NCI-H748 treated with DMSO at 0.1 percent for 48 hours (cell line): ENCODE measurements around the gene TCAIM.
"Not testable (repeated sequence)": the region's sequence is repeated elsewhere in the genome, so short reads cannot be mapped to it uniquely, and the experiment has no call there.

ENCODE experiments used
- DNase-seq: peaks from one replicate; lab custom pipeline; 2025; lab: John Stamatoyannopoulos, UW

Gene TCAIM

DNA sequence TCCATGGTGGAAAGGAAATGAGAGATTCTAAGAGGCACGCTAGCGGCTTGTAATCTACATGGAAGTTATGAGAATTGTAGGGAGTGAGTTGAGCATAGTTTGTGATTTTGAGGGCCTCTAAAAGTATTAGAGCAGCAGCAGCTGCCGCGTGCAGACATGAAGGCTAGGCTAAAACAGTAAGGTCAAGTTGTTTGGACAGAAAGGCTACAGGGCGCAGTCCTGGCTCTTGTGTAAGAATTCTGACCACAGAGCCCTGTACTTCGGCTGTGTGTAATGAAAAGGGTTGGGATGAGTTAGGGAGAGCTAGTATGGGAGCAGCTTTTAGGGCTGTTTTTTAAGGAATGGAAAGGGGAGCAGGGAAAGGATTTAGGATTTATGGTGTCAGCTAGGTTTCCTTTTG, 8.0 kb downstream of the TCAIM start:
- not testable (repeated sequence) for DNase-seq

GRCh38 chr3:44348993-44349392, 10.4 kb downstream of the TCAIM start:
- no peak for DNase-seq

- DNase-seq, result no peak
Measured at GRCh38 chr3:44353355-44353924, 14.9 kb downstream of the TCAIM start.

DNA sequence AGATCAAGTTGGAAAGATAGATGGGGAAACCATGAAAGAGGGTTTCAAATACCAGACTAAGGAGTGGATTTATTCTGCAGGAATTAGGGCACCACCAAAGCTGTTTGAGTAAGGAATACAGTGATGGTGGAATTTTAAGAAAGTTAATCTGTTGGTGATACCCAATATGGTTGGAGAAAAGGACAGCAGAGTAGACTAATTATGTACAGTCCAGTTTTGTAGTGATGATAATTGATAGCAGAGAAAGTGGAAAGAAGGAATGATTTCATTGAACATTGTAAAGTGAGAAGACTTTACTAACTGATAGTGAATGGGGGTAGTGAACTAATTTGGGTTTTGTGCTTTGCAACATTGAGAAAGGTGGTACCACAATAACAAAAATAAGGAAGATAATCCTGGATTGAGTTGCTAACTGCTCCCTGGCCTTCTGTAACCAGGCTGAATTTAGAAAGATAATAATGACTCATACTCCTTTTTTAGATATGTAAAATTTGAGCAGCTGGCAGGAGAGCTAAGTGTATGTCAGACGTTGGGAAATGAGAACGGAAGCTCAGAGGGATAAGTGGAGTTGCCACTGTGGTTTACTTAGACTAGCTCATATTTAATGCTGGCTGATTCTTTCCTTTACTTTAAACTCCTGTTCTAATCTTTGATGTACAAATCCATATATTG, 16.9 kb downstream of the TCAIM start:
- no peak for DNase-seq

DNA sequence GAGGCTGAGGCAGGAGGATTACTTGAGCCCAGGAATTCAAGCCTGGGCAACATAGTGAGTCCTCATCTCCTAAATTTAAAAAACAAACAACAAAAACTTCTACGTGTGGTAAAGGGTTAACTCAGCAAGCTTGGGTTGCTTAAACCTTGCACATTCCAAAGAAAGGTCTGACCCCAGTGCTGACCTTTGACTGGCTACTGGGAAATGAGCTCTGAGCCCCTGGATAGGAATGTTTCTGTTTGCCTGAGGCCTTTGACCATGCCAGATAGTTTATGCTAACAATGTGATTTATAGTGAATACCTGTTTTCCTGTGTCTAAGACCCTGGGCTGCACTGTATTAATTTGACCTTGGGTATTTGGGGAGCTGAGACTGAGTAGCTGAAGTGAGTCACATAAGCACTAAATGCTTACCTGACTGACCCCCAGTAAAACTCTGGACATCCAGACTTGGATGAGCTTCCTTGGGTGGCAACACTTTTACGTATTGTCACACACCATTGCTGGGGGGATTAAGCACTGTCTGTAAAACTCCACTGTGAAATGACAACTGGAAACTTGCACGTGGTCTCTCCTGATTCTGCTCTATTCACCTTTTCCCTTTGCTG, 20.7 kb downstream of the TCAIM start:
- no peak for DNase-seq

GRCh38 chr3:44363591-44363990, 25.0 kb downstream of the TCAIM start:
- DNase-seq, result no peak

DNA sequence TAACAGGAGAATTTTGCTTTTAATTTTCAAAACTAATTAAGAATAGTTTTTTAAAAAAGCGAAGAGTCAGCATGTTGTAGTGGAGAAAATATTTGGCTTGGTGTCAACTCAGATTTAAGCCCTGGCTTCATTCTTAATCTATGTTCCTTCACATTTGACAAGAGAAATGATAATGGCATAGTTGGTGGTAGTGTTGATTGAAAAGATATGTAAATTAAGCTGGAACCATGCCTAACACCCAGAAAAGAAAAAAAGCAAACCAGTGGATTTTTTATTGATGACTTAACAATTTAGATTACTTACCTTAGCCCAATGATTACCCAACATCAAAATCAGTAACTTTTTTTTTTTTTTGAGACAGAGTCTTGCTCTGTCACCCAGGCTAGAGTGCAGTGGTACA, 27.4 kb downstream of the TCAIM start:
- DNase-seq, result no peak

DNA sequence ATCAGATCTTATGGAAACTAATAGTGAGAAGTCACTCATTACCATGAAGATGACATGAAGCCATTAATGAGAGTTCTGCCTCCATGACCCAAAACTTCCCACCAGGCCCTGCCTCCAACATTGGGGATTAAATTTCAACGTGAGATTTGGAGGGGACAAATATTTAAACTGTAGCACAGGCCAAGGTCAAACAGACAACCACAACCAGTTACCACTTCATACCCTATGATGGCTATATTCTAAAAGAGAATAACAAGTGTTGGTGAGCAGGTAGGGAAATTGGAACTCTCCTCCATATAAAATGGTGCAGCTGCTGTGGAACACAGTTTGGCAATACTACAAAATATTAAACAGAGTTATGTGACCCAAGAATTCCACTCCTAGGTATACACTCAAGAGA, 36.9 kb downstream of the TCAIM start:
- no peak for DNase-seq

DNA sequence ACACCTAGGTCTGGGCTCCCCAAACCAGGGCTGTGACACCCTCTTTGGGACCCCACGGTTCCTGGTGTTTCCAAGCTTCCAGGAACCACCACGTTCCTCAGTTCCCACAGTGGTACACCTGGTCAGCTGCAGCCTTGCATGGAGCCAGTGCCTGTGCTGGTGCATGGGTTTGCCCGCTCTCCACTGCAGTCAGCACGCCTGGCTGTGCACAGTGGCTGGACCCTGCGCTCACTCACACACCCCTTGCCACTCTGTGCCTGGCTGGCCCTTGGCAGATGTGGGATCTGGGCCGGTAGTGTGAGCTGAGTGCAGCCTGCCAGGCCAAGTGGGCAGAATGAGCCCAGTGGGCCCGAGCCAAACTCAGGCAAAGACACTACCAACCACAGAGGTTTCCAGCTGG, 48.8 kb downstream of the TCAIM start:
- no peak for DNase-seq

- DNase-seq, result no peak
Measured at GRCh38 chr3:44392489-44392888, 53.9 kb downstream of the TCAIM start.

DNA sequence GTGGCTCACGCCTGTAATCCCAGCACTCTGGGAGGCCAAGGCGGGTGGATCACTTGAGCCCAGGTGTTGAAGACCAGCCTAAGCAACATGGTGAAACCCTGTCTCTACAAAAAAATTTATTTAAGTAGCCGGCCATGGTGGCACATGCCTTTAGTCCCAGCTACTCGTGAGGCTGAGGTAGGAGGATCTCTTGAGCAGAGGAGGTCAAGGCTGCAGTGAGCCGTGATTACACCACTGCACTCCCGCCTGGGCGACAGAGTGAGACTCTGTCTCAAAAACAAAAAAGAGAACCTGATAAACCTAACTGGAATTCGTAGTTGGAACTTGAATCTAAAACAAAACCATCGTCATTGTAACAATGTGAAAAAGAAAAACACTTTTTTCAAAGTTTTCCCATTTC, 57.1 kb downstream of the TCAIM start:
- no peak for DNase-seq

DNA sequence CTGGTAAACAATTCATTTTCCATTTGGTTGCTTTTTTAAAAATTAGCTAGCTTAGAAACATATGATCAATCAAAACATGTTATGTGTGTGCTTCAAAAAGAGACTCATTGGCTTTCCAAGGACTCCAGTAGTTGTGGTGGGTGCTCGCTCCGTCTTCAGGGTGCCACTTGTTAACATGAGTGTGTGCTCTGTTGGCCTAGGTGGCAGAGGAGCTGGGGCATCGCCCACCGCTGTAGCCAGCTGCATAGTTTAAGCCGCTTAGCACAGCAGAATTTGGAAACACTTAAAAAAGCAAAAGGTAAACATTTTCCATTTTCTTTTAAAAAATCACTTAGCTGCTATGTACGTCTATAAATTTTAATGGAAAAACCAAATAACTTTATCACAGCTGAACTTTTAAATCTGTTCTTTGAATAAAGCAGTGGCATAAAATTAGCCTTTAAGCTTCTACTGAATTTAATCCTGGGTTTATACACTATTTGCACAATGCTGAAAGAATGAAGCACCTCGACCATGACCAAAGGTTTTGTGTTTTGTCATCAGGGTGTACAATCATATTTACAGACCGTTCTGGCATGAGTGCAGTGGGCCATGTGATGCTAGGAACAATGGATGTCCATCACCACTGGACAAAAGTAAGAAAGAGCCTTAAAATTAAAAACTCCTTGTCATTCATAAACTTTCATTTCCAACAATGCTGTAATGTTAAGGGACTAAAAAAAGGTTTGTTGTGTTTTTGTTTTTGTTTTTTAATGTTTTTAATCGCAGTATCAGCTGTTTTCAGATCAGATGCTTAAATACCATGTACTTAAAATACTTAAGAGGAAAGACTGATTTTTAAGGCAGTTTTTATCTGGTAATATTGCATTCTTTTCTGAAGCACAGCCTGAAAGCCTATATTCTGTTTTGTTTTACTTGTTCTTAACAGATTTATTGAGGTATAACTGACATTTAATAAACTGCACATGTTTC, 57.9 kb downstream of the TCAIM start:
- DNase-seq, result no peak

DNA sequence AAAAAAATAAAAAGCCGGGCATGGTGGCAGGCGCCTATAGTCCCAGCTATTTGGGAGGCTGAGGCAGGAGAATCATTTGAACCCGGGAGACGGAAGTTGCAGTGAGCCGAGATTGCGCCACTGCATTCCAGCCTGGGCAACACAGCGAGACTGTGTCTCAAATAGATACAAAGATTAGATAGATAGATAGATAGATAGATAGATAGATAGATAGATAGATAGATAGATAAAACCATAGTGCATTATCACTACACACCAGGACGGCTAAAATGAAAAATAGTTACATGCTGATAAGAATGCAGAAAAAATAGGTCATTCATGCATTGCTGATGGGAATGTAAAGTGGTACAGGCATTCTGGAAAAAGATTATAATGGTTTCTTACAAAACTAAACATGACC, 59.7 kb downstream of the TCAIM start:
- DNase-seq, result not testable (repeated sequence)

- no peak for DNase-seq
Measured at GRCh38 chr3:44398853-44399252, 60.3 kb downstream of the TCAIM start.

- DNase-seq, result no peak
Measured at GRCh38 chr3:44400771-44401170, 62.2 kb downstream of the TCAIM start.

DNA sequence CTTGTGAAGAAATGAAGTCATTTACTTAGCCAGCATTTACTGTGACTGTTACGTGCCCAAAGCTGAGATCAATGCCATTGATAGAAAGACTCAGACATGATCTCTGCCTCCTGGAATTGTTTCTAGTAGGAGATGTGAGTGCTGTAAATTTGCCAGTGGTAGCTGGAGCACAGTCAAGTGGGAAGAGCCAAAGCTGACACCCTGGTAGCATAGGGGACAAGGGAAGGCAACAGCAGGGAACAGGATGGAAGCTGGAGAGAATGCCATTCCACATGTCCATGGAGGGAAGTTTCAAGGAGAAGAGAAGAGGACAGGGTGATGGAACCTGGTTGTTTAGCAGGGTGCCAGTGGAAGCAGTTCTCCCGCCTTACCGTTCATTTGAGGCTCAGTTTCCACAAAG, 64.0 kb downstream of the TCAIM start:
- no peak for DNase-seq

GRCh38 chr3:44409640-44410410, 71.3 kb downstream of the TCAIM start:
- DNase-seq, result no peak

DNA sequence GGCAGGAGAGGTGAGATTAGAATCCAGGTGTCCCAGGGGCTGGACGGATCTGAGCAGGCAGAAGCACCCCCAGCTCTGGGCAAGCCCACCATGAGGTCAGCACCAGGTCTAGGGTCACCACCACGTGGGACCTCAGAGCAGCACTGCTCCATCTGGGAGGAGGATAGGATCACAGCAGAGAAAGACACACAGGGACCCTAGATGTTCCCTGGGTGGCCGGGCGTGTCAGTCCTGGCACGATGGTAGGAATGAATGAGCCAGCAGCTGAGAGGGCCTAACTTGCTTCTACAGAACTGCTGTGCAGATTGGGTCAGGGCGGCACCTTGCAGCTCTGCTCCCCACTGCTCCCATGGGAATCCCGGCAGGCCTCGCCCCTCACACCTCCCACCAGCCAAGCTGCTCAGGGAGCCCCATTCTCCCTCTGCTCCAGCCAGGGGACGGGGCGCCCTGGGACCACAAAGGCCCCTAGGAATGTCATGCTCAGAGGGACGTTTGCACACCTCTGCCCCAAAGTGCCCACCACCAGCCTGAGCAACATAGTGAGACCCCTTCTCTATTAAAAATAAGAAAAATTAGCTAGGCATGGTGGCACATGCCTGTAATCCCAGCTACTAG, 72.6 kb downstream of the TCAIM start:
- no peak for DNase-seq

DNA sequence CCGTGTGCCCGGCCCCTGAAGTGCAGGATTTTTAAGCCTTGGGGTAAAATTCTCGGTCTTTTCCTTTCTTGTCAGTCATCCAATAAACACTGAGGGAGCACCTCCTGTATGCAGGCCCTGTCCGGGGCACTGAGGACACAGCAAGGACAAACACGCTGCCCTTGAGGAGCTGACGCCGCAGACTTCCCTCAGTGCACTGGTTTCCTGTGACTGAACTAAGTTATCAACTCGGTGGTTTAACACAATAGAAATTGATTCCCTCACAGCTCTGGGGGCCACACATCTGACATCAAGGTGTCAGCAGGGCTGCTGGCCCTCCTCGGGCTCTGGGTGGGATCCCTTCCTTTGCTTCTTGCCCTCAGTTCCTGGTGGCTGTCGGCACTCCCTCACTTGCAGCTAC, 73.8 kb downstream of the TCAIM start:
- DNase-seq, result no peak

GRCh38 chr3:44414517-44415090, 76.0 kb downstream of the TCAIM start:
- no peak for DNase-seq

- DNase-seq, result no peak
Measured at GRCh38 chr3:44415421-44415820, 76.9 kb downstream of the TCAIM start.
